Measurements from ENCODE around the gene KLHL15. TPM values are rescaled to one million over a fixed set of nuclear protein-coding genes. Genes with fewer than 3 reads are reported as not detected.
"Not testable (repeated sequence)": the region's sequence is repeated elsewhere in the genome, so short reads cannot be mapped to it uniquely, and the experiment has no call there.

Gene KLHL15
- total and polyA plus RNA-seq, 2 donors (not counting 3 experiments of a cell fraction or from before 2014, with no cell fraction given), result 1.4 to 3.6 TPM

- H3K9ac ChIP-seq (replicated peaks; ENCODE audit: extremely low read depth, insufficient read depth, low read length); CTCF ChIA-PET; H3K27ac ChIP-seq (ENCODE audit: insufficient read depth, low read depth, low read length); H3K27me3 ChIP-seq (ENCODE audit: control insufficient read depth in 2 of 2, insufficient read depth in 2 of 2, low read length in 2 of 2); H3K36me3 ChIP-seq (ENCODE audit: control insufficient read depth in 2 of 2, extremely low read depth in 1 of 2, insufficient read depth in 2 of 2, low read length in 2 of 2); H3K4me3 ChIP-seq (replicated peaks in 1 of 3; ENCODE audit: insufficient read depth in 1 of 3, low read depth in 1 of 3, low read length in 3 of 3); H3K79me2 ChIP-seq (ENCODE audit: control insufficient read depth, insufficient read depth, low read length); H3K9me1 ChIP-seq (replicated peaks; ENCODE audit: control insufficient read depth, extremely low read depth, insufficient read depth, low read length); dilution Hi-C loops (cut with MboI; ENCODE audit: extremely low pct_ligation_motif_present, low sequenced_read_pairs); POLR2A ChIA-PET; H3K4me2 ChIP-seq (ENCODE audit: insufficient read depth, low read length); FAIRE-seq; BruUV-seq (replicated peaks); H3K9me3 ChIP-seq (replicated peaks; ENCODE audit: control insufficient read depth, insufficient read depth, low read length); H4K20me1 ChIP-seq (replicated peaks; ENCODE audit: control insufficient read depth, extremely low read depth, insufficient read depth, low read length); H2AFZ ChIP-seq (ENCODE audit: low read depth, low read length); DNase-seq (ENCODE audit: low read depth, low spot score); H3K4me1 ChIP-seq (ENCODE audit: control insufficient read depth, extremely low read depth, insufficient read depth, low read length): not testable (repeated sequence)
- intact Hi-C loops (cut with micrococcal nuclease), result loop anchor here (10.0 kb wide), 1 partner anchor 355 kb away; no protein-coding TSS in a partner anchor
These were observed 22.7 kb upstream of the KLHL15 start for GRCh38 chrX:24049643-24050042.

GRCh38 chrX:24046060-24046459 lies 19.1 kb upstream of the KLHL15 start:
- H3K4me3 ChIP-seq (replicated peaks in 1 of 3; ENCODE audit: insufficient read depth in 1 of 3, low read depth in 1 of 3, low read length in 3 of 3); H3K4me2 ChIP-seq (ENCODE audit: insufficient read depth, low read length); H4K20me1 ChIP-seq (replicated peaks; ENCODE audit: control insufficient read depth, extremely low read depth, insufficient read depth, low read length); H3K36me3 ChIP-seq (ENCODE audit: control insufficient read depth in 2 of 2, extremely low read depth in 1 of 2, insufficient read depth in 2 of 2, low read length in 2 of 2); BruUV-seq (replicated peaks); DNase-seq (ENCODE audit: low read depth, low spot score); intact Hi-C loops (cut with micrococcal nuclease); dilution Hi-C loops (cut with MboI; ENCODE audit: extremely low pct_ligation_motif_present, low sequenced_read_pairs); H2AFZ ChIP-seq (ENCODE audit: low read depth, low read length); POLR2A ChIA-PET; H3K4me1 ChIP-seq (ENCODE audit: control insufficient read depth, extremely low read depth, insufficient read depth, low read length); H3K27ac ChIP-seq (ENCODE audit: insufficient read depth, low read depth, low read length); CTCF ChIA-PET; H3K27me3 ChIP-seq (ENCODE audit: control insufficient read depth in 2 of 2, insufficient read depth in 2 of 2, low read length in 2 of 2); H3K9me3 ChIP-seq (replicated peaks; ENCODE audit: control insufficient read depth, insufficient read depth, low read length); H3K79me2 ChIP-seq (ENCODE audit: control insufficient read depth, insufficient read depth, low read length); FAIRE-seq; H3K9ac ChIP-seq (replicated peaks; ENCODE audit: extremely low read depth, insufficient read depth, low read length); H3K9me1 ChIP-seq (replicated peaks; ENCODE audit: control insufficient read depth, extremely low read depth, insufficient read depth, low read length): not testable (repeated sequence)

GRCh38 chrX:24037729-24038128 lies 10.7 kb upstream of the KLHL15 start:
- POLR2A ChIA-PET, result no interaction called here
- H3K9me3 ChIP-seq (replicated peaks; ENCODE audit: control insufficient read depth, insufficient read depth, low read length), result no peaks in the 10 kb centered on the region
- FAIRE-seq (peak; percentile 8), DNase-seq (ENCODE audit: low read depth, low spot score) (no peak)
- no peaks in the 10 kb centered on the region for H3K36me3 ChIP-seq (ENCODE audit: control insufficient read depth in 2 of 2, extremely low read depth in 1 of 2, insufficient read depth in 2 of 2, low read length in 2 of 2)
- H3K4me3 ChIP-seq (replicated peaks in 1 of 3; ENCODE audit: insufficient read depth in 1 of 3, low read depth in 1 of 3, low read length in 3 of 3), result no peak overlapping the region
- no peak overlapping the region for H2AFZ ChIP-seq (ENCODE audit: low read depth, low read length)
- TF ChIP-seq GATA2 (IDR thresholded peaks at IDR 0.05; ENCODE audit: insufficient read depth, insufficient read length, low read depth, low read length) (no peak), CTCF (IDR thresholded peaks at IDR 0.05; ENCODE audit: extremely low read depth in 1 of 2, insufficient read depth in 1 of 2, low read depth in 1 of 2, low read length in 2 of 2) (no peak), MYC (IDR thresholded peaks at IDR 0.05; ENCODE audit: low read depth, low read length) (no peak), FOS (IDR thresholded peaks at IDR 0.05; ENCODE audit: borderline replicate concordance, insufficient read depth, low read length) (no peak), MAX (IDR thresholded peaks at IDR 0.05; ENCODE audit: insufficient read depth, insufficient read length) (no peak), JUN (IDR thresholded peaks at IDR 0.05; ENCODE audit: borderline replicate concordance, insufficient read depth, insufficient read length, low read depth) (no peak), EZH2 (IDR thresholded peaks at IDR 0.05; ENCODE audit: borderline replicate concordance, low read depth, low read length, severe bottlenecking) (no peak), POLR2AphosphoS5 (IDR thresholded peaks at IDR 0.05; ENCODE audit: insufficient read depth, low read depth, low read length) (no peak), POLR2A (IDR thresholded peaks at IDR 0.05; ENCODE audit: low read depth, low read length) (no peak)
- CTCF ChIA-PET, result no interaction called here
- BruUV-seq (replicated peaks), result no TSS peak
- dilution Hi-C loops (cut with MboI; ENCODE audit: extremely low pct_ligation_motif_present, low sequenced_read_pairs) (no loop called here), intact Hi-C loops (cut with micrococcal nuclease) (no loop called here)
- no peak overlapping the region for H3K4me2 ChIP-seq (ENCODE audit: insufficient read depth, low read length)
- H3K4me1 ChIP-seq (ENCODE audit: control insufficient read depth, extremely low read depth, insufficient read depth, low read length), result no peaks in the 10 kb centered on the region
- H3K27ac ChIP-seq (ENCODE audit: insufficient read depth, low read depth, low read length), result no peak overlapping the region
- no peaks in the 10 kb centered on the region for H3K9me1 ChIP-seq (replicated peaks; ENCODE audit: control insufficient read depth, extremely low read depth, insufficient read depth, low read length)
- no peaks in the 10 kb centered on the region for H3K79me2 ChIP-seq (ENCODE audit: control insufficient read depth, insufficient read depth, low read length)
- no peaks in the 10 kb centered on the region for H3K27me3 ChIP-seq (ENCODE audit: control insufficient read depth in 2 of 2, insufficient read depth in 2 of 2, low read length in 2 of 2)
- no peaks in the 10 kb centered on the region for H4K20me1 ChIP-seq (replicated peaks; ENCODE audit: control insufficient read depth, extremely low read depth, insufficient read depth, low read length)
- H3K9ac ChIP-seq (replicated peaks; ENCODE audit: extremely low read depth, insufficient read depth, low read length), result no peak overlapping the region
